ENCODE data around the gene PHF10.

PHF10 gene

GRCh38 chr6:169684056-169684455 lies 40.2 kb downstream of the PHF10 start:
- TF ChIP-seq ESRRG (CRISPR knock-in tag; IDR thresholded peaks at IDR 0.05), result no peak
- no peak for TF ChIP-seq BACH2 (CRISPR knock-in tag; IDR thresholded peaks at IDR 0.05; ENCODE audit: borderline replicate concordance)
- TF ChIP-seq RARB (CRISPR knock-in tag; IDR thresholded peaks at IDR 0.05), result no peak
- no peak for TF ChIP-seq SNAI2 (CRISPR knock-in tag; IDR thresholded peaks at IDR 0.05)
- TF ChIP-seq CREB5 (CRISPR knock-in tag; IDR thresholded peaks at IDR 0.05; ENCODE audit: low read depth), result no peak
- no peak for TF ChIP-seq CSRNP3 (CRISPR knock-in tag; IDR thresholded peaks at IDR 0.05)
- no peak for TF ChIP-seq ZC3H10 (CRISPR knock-in tag; IDR thresholded peaks at IDR 0.05)
- no peak for TF ChIP-seq TSHZ2 (CRISPR knock-in tag; IDR thresholded peaks at IDR 0.05)
- TF ChIP-seq TCF4 (CRISPR knock-in tag; IDR thresholded peaks at IDR 0.05; ENCODE audit: borderline replicate concordance), result no peak
- TF ChIP-seq ZNF565 (CRISPR knock-in tag; conservative IDR thresholded peaks at IDR 0.05; ENCODE audit: low read depth), result no peak
- TF ChIP-seq ISL1 (CRISPR knock-in tag; IDR thresholded peaks at IDR 0.05), result no peak
- TF ChIP-seq OSR1 (CRISPR knock-in tag; IDR thresholded peaks at IDR 0.05), result no peak
- no peak for ATAC-seq

GRCh38 chr6:169678342-169678741 lies 46.0 kb downstream of the PHF10 start:
- ATAC-seq, result no peak
- no peak for TF ChIP-seq OSR1 (CRISPR knock-in tag; IDR thresholded peaks at IDR 0.05)
- TF ChIP-seq ZNF8 (CRISPR knock-in tag; IDR thresholded peaks at IDR 0.05), result no peak
- TF ChIP-seq ZFP3 (CRISPR knock-in tag; IDR thresholded peaks at IDR 0.05), result no peak
- no peak for TF ChIP-seq ZFP30 (CRISPR knock-in tag; IDR thresholded peaks at IDR 0.05)
- no peak for TF ChIP-seq ZC3H10 (CRISPR knock-in tag; IDR thresholded peaks at IDR 0.05)
- no peak for TF ChIP-seq CSDC2 (CRISPR knock-in tag; IDR thresholded peaks at IDR 0.05)
- no peak for TF ChIP-seq PPARA (CRISPR knock-in tag; IDR thresholded peaks at IDR 0.05; ENCODE audit: borderline replicate concordance)
- TF ChIP-seq ESRRG (CRISPR knock-in tag; IDR thresholded peaks at IDR 0.05), result no peak
- TF ChIP-seq GLIS3 (CRISPR knock-in tag; IDR thresholded peaks at IDR 0.05), result no peak
- no peak for TF ChIP-seq TCF4 (CRISPR knock-in tag; IDR thresholded peaks at IDR 0.05; ENCODE audit: borderline replicate concordance)

GRCh38 chr6:169677096-169677495 lies 47.2 kb downstream of the PHF10 start:
- TF ChIP-seq ZFP30 (CRISPR knock-in tag; IDR thresholded peaks at IDR 0.05) (no peak), ZFP3 (CRISPR knock-in tag; IDR thresholded peaks at IDR 0.05) (no peak), POU6F1 (CRISPR knock-in tag; IDR thresholded peaks at IDR 0.05; ENCODE audit: borderline replicate concordance, low read depth) (no peak), OSR1 (CRISPR knock-in tag; IDR thresholded peaks at IDR 0.05) (no peak), ISL1 (CRISPR knock-in tag; IDR thresholded peaks at IDR 0.05) (no peak), BACH2 (CRISPR knock-in tag; IDR thresholded peaks at IDR 0.05; ENCODE audit: borderline replicate concordance) (no peak), TCF4 (CRISPR knock-in tag; IDR thresholded peaks at IDR 0.05; ENCODE audit: borderline replicate concordance) (no peak), TOX (CRISPR knock-in tag; IDR thresholded peaks at IDR 0.05; ENCODE audit: borderline replicate concordance) (no peak), RARB (CRISPR knock-in tag; IDR thresholded peaks at IDR 0.05) (no peak), PPARA (CRISPR knock-in tag; IDR thresholded peaks at IDR 0.05; ENCODE audit: borderline replicate concordance) (no peak), CSRNP3 (CRISPR knock-in tag; IDR thresholded peaks at IDR 0.05) (no peak), TSHZ2 (CRISPR knock-in tag; IDR thresholded peaks at IDR 0.05) (no peak), PATZ1 (CRISPR knock-in tag; IDR thresholded peaks at IDR 0.05; ENCODE audit: borderline replicate concordance) (no peak), SNAI2 (CRISPR knock-in tag; IDR thresholded peaks at IDR 0.05) (no peak), ZNF70 (CRISPR knock-in tag; IDR thresholded peaks at IDR 0.05) (no peak)
- ATAC-seq, result no peak

All from SK-N-SH treated with all-trans-retinoic acid at 6 μM for 48 hours (cell line).